ENCODE results near the gene DPP10.
"Not testable (repeated sequence)": the region's sequence is repeated elsewhere in the genome, so short reads cannot be mapped to it uniquely, and the experiment has no call there.

Gene DPP10

DNA sequence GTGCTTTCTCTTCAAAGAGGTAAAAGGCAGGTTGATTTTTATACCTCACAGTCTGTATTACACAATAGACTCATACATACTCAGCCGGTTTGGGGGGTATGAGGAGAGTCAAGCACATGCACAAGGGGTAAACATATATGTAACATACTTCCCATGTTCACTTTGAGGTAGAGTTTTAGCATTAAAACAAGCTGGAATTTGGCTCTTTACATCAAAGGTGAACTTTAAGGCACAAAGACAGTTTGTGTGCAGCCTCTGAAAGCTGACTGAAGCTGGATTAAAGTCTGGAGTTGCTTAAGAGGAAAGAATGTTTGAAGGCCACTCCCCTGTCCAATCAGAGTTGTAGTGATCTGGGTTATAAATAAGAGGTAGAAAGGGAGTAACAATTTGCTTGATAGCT, 282.0 kb downstream of the DPP10 start:
- no peak for DNase-seq

DNA sequence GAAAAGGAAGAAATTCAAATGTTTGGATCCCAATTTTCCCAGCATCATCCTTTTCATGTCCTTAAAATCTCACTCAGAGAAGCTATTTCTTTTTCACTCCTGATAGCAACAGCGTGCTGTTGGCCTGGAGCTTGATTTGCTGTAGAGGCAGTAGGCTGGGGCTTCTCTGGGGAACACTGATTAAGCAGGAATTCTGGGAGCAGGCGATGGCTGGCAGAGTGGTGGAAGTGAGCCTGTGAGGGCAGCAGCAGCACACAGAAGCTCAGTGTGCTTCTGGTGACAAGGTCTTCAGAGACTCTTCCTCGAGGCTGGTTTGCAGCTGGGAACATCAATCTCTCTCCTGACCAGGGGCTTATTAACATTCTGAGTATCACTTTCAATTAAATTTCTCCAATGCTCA, 284.6 kb downstream of the DPP10 start:
- DNase-seq, result no peak

DNA sequence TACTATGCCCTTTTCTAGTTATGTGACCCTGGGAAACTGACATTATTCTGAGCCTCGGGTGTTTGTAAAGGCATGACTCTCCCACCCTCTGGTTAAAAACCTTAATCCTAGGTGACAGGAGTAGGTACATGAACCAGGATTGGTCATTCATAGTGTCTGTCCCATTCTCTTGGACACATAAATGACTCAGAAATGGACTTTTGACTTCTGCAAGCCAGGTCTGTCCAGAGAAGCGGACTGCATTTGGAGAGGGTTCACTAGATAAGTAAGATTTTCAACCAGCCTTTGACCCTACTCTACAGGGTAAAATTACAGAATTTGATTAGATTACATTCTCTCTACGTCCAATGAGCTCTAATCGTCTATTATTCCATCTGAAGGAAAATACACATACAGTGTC, 285.9 kb downstream of the DPP10 start:
- no peak for DNase-seq

DNA sequence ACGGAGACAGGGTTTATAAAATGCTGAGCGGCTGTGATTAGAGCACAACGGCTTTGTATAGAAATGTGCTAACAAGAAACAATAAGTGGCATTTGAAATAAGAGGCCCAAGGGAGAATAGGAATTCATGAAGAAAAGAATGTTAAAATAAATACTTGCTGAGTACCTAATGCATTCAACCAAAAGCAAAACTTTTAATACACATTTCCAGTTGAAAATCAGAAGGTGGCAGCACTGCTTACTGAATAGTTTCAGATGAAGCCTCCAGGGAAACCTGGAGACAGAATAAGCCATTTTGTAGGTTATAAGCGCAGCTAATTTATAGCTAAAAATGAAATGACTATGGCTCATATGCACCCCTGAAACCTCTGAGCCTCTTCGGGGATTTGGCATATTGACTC, 286.6 kb downstream of the DPP10 start:
- no peak for DNase-seq

DNA sequence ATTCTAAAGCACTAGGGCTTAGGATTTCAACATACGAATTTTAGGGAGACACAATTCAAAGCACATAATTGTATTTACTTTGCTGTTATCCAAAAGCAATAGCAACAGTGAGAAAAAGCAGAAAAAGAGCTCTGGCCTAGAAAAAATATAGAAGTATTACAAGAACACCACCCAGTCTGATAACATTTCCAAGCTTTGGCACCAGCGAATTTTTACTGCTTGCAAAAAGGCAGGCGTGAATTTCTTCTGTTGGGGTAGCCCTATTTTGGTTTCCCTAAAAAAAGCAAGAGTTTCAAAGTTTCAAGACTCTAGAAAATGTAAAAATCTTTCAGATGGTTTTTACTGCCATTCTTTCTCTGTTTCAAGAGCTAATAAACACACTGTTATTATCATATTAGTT, 292.7 kb downstream of the DPP10 start:
- no peak for DNase-seq

DNA sequence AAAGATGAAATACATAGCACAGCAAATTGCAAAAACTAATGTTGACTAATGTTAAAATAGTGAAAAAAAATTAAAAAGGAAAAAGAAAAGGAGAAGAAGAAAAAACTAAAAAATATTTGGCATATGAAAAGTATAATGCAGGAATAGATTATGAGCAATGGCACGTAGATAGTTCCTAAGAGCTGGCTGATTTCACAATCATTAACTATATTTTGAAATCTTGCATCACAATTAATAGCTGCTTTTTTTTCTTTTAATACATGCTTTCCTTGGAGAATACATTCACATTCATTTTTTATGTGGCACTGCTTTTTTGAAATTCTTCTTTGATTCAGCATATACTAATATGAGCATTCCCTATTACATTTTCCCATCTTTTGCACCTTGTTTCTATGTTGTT, 299.8 kb downstream of the DPP10 start:
- DNase-seq, result no peak

DNA sequence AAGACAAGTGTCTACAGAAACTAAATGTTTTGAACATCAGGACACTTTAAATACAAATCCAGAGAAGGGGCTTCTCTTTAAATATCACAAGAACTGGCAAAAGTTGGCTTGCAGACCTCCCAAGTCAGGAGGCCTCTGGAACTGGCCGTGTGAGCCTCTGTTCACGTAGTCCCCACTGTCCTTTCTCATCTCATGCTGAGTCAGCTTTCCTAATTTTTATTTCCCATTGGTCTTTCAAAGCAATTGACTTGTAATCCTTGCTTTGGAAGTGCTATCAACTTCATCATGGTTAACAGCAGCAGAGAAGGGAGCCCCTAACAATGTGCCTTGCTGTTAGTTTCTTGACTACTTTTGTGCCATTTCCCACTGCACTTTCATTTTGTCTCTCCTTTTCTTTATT, 303.3 kb downstream of the DPP10 start:
- DNase-seq, result no peak

DNA sequence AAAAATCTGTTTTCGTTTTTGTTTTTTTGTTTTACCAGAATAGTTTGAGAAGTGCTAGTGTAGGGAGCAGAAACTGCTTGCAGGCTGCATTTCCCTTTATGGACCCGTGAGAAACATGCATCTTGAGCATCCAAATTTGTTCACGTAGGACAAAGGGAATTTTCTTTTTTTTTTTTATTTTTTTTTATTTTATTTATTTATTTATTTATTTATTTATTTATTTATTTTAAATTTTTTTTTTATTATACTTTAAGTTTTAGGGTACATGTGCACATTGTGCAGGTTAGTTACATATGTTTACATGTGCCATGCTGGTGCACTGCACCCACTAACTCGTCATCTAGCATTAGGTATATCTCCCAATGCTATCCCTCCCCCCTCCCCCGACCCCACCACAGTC, 305.7 kb downstream of the DPP10 start:
- not testable (repeated sequence) for DNase-seq

DNA sequence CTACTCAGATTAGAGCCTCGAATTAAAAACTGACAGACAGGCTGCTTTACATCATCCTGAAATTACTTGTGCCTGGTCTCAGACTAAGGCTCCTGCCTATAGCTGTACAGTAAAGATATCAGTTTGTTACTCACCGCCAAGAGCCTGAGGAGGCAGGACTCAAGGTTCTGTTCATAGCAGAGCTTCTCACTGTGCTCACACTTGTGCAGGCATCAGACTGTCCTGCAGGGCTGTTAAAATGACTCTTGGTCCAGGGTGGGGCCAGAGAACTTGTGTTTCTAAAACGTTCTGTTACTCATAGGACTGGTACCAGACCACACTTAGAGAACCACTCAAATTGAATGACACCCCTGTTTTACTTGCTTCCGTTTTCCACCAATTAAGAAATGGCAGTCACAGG, 310.0 kb downstream of the DPP10 start:
- no peak for DNase-seq

DNA sequence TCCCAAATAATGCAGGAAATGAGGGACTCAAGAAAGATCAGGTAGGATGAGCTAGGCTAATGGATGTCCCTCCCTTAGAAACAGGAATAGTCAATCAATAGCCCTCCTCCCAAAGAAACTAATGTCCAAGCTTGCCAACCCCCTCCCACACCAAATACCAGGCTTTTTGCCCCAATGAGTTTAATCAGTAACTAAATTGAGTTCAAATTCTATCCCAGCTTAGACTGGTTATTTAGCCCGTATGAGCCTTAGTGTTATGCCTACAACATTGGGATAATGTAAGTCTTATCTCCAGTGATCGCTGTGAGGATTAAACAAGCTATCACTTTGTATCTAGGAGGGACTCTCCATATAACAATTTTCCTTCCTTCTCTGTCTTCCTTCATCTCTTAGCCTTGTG, 310.7 kb downstream of the DPP10 start:
- no peak for DNase-seq

DNA sequence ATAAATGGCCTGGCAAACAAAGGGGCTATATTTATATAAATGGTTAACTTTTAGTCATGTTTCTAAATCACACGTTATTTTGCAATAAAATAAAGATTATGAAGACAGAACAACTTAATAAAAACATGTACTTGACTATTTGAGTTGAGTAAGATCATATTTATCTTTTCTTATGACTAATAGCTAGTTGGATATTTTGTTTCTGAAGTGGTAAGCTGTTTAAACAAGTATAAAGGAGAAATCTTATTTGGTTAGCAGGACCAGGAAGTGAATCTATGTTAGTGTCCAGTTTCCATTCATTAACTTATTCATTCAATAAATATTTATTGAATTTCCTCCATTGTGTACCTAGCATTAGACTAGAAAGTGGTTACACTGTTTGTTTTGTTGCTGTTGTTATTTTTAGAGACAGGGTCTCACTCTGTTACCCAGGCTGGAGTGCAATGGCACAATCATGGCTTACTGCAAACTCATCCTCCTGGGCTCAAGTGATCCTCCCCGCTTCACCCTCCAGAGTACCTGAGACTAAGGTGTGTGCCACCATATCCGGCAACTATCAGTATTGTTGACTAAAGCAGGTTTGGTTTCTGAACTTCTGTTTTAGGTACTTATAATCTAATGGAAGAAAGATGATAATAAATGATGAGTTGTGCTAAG, 312.6 kb downstream of the DPP10 start:
- DNase-seq, result no peak

DNA sequence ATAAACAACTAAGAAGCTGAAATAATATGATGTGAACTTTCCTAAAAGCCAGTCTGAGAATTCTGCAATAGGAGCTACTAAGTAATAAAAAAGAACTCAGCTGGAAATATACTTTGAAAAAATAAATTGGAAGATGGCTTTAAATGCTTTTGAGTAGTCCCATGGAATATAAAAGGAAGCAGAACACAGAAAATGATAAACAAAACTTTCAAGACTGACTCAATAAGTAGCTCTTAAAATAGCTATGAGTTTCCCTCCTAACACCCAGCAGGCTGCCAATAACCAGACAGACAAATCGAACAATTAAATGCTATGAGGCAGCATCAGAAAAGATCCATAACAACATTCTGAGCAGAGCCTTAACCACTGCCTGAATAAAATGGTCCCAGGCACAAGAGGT, 319.9 kb downstream of the DPP10 start:
- DNase-seq, result no peak

DNA sequence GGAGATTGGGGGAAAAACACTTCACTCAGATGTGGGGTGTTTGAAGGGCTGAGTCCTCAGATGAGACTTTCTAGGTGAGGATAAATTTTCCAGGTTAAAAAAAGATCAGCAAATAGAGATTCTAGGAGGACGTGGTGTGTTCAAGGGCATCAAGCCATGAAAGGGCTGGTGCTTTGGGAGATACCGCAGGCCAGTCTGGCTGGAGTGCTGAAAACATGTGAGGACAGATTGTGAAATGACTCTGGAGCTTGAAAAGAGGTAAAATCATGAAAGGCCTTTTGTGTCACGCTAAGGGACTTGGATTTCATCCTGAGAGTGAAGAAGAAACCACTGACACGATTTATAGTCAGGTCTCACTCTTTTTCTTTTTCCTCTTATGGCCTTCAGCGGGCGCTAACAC, 320.5 kb downstream of the DPP10 start:
- DNase-seq, result no peak

DNA sequence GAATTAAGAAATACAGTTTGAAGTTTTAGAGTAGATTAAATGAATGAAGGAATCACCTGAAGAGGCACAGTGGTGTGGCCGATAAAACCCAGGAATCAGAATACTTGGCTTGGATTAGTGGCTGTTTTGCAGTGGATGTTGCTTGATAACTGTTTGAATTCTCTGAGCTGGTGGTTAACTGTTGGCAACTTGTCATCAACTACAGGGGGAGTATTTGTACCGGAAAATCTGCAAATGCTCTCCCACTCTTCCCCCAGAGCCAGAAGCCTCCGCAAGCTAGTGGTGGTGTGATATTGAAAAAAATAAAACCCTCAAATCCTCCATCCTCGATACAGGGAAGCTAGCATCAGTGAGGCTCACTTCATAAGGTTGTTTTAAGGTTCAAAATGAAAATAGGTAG, 326.7 kb downstream of the DPP10 start:
- DNase-seq, result no peak

DNA sequence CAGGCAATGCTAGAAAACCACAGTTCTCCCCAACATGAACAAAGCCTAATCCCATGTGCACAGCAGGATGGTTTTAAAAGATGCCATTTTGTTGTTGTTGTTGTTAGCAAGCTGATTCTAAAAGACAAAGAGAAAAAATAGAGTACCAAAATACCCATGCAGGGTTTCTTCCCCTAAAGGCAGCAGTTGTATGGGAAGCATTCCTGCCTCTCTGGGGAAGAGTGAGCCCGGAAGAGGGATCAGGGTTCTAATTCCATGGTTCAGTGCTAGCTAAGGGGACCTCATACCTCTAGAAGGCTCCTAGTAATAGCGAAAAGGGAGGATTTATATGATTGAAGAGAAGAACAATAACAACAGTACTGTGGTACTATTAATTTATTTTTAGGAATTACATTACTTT, 327.6 kb downstream of the DPP10 start:
- DNase-seq, result no peak

DNA sequence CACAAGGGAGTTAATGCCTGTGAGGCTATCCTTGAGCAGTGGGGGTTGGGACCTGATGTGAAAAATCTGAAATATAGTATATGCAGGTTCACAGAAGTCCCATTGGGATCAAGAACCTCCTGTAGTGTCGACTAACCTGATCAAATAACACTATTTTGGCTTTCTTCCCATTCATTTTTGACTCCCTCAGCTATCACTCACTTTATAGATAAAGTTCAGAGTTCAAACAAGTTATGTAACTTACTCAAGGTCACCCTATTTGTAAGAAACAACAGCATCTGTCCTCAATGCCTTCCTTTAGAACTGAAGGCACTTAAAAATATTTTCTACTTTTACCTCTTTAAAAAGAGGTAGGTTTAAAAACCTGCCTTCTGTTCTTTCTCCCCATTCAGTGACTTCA, 341.6 kb downstream of the DPP10 start:
- DNase-seq, result no peak

DNA sequence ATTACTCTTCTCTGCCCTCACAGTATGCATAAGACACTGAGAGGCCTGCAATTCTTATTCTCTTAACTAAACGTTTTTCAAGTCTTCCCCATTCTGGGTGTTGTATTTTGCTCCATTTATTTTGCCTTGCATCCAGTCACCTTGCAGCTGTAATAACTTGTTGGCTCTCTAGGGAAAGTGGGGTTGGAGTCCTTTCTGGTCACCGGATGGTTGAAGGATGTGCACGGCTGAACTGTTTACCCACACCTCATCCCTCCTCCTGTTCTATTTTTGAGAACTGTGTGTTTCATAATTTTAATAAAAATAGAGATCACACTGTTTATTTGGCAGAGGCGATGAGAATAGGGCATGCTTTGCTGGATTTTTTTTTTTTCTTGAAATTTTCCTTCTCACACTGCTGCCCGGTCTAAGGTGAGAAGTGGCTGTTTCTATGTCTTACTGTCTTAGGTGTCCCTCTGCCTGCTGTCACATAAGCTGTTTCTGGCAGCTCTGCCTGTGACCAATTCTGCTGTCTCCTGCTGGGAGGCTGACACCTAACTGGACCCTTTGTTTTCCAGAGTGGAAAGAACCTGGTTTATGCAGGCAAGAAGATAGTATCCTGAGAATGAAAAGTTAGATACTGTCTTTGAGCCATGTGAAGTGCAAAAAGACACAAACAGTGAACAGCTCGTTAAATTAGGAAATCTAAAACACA, 342.6 kb downstream of the DPP10 start:
- DNase-seq, result no peak

DNA sequence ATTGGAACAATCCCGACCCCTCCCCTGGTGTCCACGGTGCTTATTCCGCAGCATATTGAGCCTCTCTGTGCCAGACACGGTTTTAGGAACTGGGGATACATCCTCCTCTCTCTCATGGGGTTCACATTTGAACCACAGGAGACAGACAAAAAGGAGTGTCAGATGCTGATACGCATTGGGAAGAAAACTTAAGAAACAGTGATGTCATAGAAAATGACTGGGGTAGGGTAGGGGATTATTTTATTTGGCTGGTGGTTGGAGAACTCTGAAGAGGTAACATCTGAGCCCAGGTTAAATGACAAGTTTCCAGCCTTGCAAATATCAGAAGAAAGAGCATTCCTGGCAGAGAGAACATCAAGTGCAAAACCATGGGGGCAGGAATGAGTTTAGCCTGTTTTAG, 344.5 kb downstream of the DPP10 start:
- DNase-seq, result no peak

DNA sequence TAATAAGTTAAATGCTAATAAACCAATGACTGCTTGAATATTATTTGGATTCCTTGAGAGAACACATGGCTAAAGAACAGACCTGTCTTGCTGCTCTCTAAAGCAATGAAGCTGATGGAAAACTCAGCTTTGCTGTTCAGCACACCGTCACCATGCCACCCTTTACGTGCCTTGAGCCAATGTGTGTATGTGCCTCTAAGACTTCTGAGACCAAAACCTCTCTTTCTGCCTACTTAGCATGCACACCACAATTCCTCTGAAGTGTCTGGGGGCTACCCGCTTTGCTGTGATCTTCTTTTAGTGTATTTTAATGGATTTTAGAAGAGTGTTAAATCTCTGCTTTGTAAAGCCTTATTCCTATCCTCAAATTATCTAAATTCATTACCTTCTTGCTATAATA, 345.0 kb downstream of the DPP10 start:
- DNase-seq, result no peak

DNA sequence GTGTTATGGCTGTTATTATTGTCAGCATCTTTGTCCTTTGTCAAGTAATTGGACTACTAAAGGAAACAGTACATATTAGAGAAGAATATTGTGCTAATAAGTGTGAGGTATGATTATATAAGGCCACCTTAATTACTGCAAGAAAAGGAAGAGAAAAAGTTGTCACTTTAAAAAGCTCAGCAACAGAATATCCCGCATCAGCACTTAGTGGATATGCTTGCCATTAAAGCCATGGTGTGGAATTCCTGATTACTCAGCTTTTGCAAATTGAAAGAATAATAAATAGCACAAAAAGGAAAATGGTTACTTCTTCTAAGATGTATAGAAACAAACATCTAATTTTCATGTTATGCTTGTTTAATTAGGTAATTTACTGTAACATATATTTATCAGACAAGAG, 347.5 kb downstream of the DPP10 start:
- DNase-seq, result no peak

DNA sequence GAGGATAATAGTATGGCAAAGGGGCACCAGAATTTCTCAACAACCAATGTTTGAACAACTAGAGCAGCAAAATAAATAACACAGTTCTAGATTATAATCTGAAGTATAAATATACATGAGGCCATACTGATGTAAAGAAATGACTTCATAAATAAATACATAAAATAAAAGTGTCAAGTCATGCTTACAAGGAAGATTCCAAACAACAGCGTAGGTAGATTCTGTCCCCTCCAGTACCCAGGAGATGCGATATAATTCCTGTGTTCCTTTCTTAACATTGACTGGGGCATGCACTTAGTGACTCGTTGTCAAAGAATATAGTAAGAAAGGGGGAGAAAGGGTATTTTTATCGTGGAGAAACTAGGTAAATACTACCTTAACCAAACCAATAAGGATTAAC, 355.1 kb downstream of the DPP10 start:
- DNase-seq, result no peak

DNA sequence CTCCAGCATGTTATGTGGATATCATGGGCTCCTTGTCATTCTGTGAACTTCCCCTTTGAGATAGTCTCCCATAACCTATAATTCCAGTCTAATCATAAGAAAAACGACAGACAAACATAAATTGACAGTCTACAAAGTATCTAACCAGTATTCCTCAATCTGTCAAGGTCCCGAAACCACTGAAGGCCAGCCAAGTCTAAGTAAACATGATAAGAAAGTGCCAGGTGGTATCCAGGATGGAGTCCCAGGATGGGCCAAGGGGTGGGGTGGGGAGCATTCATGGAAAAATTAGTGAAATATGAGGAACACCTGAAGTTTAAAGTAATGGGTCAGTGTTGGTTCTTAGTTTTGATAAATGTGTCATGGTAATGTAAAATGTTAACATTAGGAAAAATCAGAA, 355.5 kb downstream of the DPP10 start:
- no peak for DNase-seq

DNA sequence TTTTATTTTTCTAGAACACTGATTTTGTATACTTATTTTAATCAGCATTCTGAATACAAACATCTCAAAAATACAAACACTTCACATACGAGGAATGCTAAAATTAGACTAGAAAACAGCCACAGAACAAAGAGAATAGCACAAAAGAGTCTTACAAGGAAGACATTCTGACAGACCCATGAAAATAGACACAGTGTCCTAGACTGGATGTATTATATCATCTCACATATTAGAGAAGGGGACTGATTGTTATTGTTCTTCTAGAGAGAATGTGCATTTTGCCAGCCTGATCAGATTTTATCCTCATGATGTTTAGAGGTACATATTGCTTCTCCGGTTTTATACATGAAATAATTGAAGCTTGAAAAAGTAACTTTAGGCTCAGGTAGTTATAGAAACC, 357.9 kb downstream of the DPP10 start:
- no peak for DNase-seq

DNA sequence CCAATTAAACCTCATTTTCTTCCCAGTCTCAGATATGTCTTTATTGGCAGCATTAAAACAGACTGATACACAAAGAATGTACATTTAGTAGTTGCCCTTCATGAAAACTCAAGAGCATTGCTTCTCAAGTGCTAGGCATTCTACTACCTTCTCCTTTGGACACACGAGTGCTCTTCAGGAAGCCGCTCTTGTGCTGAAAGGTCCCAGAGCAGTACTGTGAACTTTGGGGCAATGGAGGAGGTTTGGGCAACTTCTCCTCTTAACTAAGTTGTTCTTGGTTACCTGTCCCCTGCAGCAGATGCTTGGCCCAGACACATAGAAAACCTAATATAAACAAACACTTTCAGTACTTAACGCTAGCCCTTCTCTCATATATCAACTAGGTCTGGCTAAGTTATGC, 362.8 kb downstream of the DPP10 start:
- DNase-seq, result no peak

DNA sequence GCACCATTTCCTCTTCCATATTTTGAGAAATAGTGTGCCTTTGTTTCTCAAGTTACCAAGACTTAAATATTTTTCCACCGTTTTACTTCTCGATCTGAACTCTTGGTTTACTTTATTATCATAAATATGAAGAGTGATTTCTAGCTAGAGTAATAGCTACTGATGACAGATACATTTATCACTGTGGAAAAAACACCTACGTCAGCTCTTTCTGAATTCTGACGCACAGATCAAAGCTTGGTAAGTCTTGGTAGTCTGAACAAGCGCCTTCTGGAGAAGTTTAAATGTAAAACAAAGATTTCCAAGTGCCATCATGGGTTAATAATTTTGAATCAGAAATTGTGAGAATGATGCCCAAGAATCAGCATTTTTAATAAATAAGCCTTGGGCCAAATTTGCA, 367.7 kb downstream of the DPP10 start:
- no peak for DNase-seq

Data from fibroblast of skin of back (primary cell).